PC-3 (cell line): ENCODE results near the gene CSAD. TPM values are rescaled to one million over a fixed set of nuclear protein-coding genes. Genes with fewer than 3 reads are reported as not detected.

Experiments used
- ATAC-seq: fragments of 200-7000 bp; cut with Tn5 transposase; 2 replicates; pipeline ENCODE4 v1.9.1; 2020; ENCODE audit warnings: mild to moderate bottlenecking, moderate library complexity
- BruUV-seq: library from RNA; stranded (reverse); fragments of 400-500 nt; replicated peaks from 2 replicates; lab custom pipeline; 2021; lab: Mats Ljungman, UMichigan
- CTCF ChIA-PET: fragments of 300-600 bp; sonication (Branson Sonifier 250); formaldehyde crosslinking; loops from one replicate; lab custom pipeline; 2022; ENCODE audit warnings: antibody characterized with exemption; lab: Charles Lee
- POLR2A ChIA-PET: fragments of 300-600 bp; sonication (Branson Sonifier 250); formaldehyde crosslinking; loops from one replicate; lab custom pipeline; 2022; ENCODE audit warnings: antibody characterized with exemption; ENCODE audit not compliant: unreplicated experiment; lab: Charles Lee
- DNase-seq: peaks from one replicate; pipeline ENCODE4 v3.0.0-alpha.2; 2015
- H2AFZ ChIP-seq: fragments of 300-600 bp; sonication (generic); 2 replicates; pipeline ENCODE4 v1.6.0; 2016; ENCODE audit warnings: antibody characterized with exemption, low read length
- H3F3A ChIP-seq: fragments of 300-600 bp; sonication (generic); one replicate; pipeline ENCODE4 v1.6.0; 2017; ENCODE audit warnings: antibody characterized with exemption, low read length, control low read depth, mild to moderate bottlenecking; ENCODE audit not compliant: unreplicated experiment
- H3K27ac ChIP-seq: fragments of 300-600 bp; sonication (generic); 2 replicates; pipeline ENCODE4 v1.5.1; 2016; ENCODE audit warnings: mild to moderate bottlenecking, low read length
- H3K27me3 ChIP-seq: fragments of 300-600 bp; sonication (generic); 2 replicates; pipeline ENCODE4 v1.6.1; 2016; ENCODE audit warnings: low read length, mixed read lengths
- H3K36me3 ChIP-seq: fragments of 300-600 bp; sonication (generic); 2 replicates; pipeline ENCODE4 v1.6.1; 2016; ENCODE audit warnings: low read depth, mixed run types, low read length, mixed read lengths
- H3K4me1 ChIP-seq: fragments of 300-600 bp; sonication (generic); 2 replicates; pipeline ENCODE4 v1.5.1; 2016; ENCODE audit warnings: low read length; ENCODE audit not compliant: insufficient read depth
- H3K4me2 ChIP-seq: fragments of 300-600 bp; sonication (generic); 2 replicates; pipeline ENCODE4 v1.6.0; 2016; ENCODE audit warnings: low read length
- H3K4me3 ChIP-seq: fragments of 300-600 bp; sonication (generic); 2 replicates; pipeline ENCODE4 v1.5.1; 2016; ENCODE audit warnings: mild to moderate bottlenecking, low read length, mixed read lengths
- H3K79me2 ChIP-seq: fragments of 300-600 bp; sonication (generic); 2 replicates; pipeline ENCODE4 v1.6.1; 2017; ENCODE audit warnings: low read length, mixed read lengths
- H3K9ac ChIP-seq: fragments of 300-600 bp; sonication (generic); 2 replicates; pipeline ENCODE4 v1.6.0; 2016; ENCODE audit warnings: mild to moderate bottlenecking, low read length
- H3K9me2 ChIP-seq: fragments of 300-600 bp; sonication (generic); replicated peaks from 2 replicates; pipeline ENCODE4 v1.6.1; 2016; ENCODE audit warnings: mixed run types, low read length, mixed read lengths
- H3K9me3 ChIP-seq: fragments of 300-600 bp; sonication (generic); 2 replicates; pipeline ENCODE4 v1.6.1; 2016; ENCODE audit warnings: low read length, mixed read lengths
- H4K20me1 ChIP-seq: fragments of 300-600 bp; sonication (generic); 2 replicates; pipeline ENCODE4 v1.6.1; 2016; ENCODE audit warnings: low read length, mixed read lengths
- EZH2 ChIP-seq: fragments of 300-600 bp; sonication (generic); IDR thresholded peaks from one replicate; pipeline ENCODE4 v1.6.1; 2017; ENCODE audit warnings: antibody characterized with exemption, mild to moderate bottlenecking, low read length; ENCODE audit not compliant: unreplicated experiment
- EZH2phosphoT487 ChIP-seq: fragments of 300-600 bp; sonication (generic); IDR thresholded peaks from 2 replicates; pipeline ENCODE4 v1.6.1; 2018; ENCODE audit warnings: mild to moderate bottlenecking, antibody characterized with exemption, low read length, borderline replicate concordance
- intact Hi-C: fragments of 100-400 bp; cut with micrococcal nuclease; formaldehyde crosslinking; loops from 2 replicates; pipeline ENCODE4 v1.9.0; 2023
- total RNA-seq: library from RNA; depleted of rRNA; stranded (reverse); fragments of >200 nt; gene quantifications from 2 replicates; pipeline ENCODE4 v1.2.3, GENCODE V29; 2014
- TF ChIP-seq, protein P1 (sequence below): fragments of 300-600 bp; sonication (generic); conservative IDR thresholded peaks from 2 replicates; pipeline ENCODE4 v1.5.1; 2017; ENCODE audit warnings: antibody characterized with exemption, low read depth, mild to moderate bottlenecking, low read length

Gene CSAD
- total RNA-seq, 1 experiment from 2014 or later, result 21.5 TPM

DNA sequence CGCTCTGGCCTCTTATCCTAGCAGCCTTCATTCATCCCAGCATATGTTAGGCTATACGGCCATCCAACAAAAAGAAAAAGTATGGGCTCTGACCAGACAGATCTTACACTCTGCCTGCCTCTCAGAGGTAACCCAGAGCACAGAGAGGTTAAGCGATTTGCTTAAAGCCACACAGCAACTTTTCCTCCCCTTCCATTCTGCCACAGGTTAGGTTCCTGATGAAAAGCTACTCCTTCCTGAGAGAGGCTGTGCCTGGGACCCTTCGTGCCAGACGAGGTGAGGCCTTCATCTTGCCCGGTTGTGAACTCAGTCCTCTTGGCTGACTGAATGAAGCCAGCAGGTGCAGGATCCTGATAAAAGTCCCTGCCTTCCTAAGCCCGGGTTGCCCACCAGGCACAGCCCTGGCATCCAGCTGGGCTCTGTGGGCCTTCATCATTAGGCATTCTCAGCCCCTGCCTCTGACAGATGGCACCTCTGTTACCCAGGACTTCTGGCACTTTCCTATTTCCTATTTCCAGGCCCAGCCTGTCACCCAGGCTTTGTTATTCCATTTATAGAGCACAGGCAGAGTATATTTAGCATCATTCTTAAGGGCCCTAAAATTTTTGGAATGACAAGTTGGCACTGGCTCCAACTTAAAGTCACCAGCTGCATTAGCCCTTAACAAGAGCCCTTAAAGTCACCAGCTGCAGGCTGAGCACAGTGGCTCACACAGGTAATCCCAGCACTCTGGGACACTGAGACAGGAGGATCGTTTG, 64.7 kb downstream of the CSAD start:
- DNase-seq (no peak), ATAC-seq (no peak)
- no peaks in the 10 kb centered on the region for H3K4me1 ChIP-seq
- H3K9ac ChIP-seq, result no peak overlapping the region
- ChIA-PET CTCF (no interaction called here), POLR2A (no interaction called here)
- H3K4me2 ChIP-seq, result no peak overlapping the region
- H3K27me3 ChIP-seq, result no peaks in the 10 kb centered on the region
- no peaks in the 10 kb centered on the region for H3K9me2 ChIP-seq
- no peak overlapping the region for H3K27ac ChIP-seq
- H3K4me3 ChIP-seq, result no peak overlapping the region
- H3F3A ChIP-seq, result no peaks in the 10 kb centered on the region
- no peaks in the 10 kb centered on the region for H4K20me1 ChIP-seq
- H3K9me3 ChIP-seq, result no peaks in the 10 kb centered on the region
- TF ChIP-seq, protein P1, sequence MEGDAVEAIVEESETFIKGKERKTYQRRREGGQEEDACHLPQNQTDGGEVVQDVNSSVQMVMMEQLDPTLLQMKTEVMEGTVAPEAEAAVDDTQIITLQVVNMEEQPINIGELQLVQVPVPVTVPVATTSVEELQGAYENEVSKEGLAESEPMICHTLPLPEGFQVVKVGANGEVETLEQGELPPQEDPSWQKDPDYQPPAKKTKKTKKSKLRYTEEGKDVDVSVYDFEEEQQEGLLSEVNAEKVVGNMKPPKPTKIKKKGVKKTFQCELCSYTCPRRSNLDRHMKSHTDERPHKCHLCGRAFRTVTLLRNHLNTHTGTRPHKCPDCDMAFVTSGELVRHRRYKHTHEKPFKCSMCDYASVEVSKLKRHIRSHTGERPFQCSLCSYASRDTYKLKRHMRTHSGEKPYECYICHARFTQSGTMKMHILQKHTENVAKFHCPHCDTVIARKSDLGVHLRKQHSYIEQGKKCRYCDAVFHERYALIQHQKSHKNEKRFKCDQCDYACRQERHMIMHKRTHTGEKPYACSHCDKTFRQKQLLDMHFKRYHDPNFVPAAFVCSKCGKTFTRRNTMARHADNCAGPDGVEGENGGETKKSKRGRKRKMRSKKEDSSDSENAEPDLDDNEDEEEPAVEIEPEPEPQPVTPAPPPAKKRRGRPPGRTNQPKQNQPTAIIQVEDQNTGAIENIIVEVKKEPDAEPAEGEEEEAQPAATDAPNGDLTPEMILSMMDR, result no peak
- TF ChIP-seq EZH2 (no peak), EZH2phosphoT487 (no peak)
- H3K36me3 ChIP-seq, result no peaks in the 10 kb centered on the region
- no peak overlapping the region for H2AFZ ChIP-seq
- intact Hi-C loops, result no loop called here
- no TSS peak for BruUV-seq
- H3K79me2 ChIP-seq, result no peaks in the 10 kb centered on the region

GRCh38 chr12:53115112-53115890, 65.4 kb downstream of the CSAD start:
- CTCF ChIA-PET, result no interaction called here
- H2AFZ ChIP-seq, result no peak overlapping the region

More at GRCh38 chr12:53115112-53115890, 65.4 kb downstream of the CSAD start:
- Histone ChIP-seq H3F3A (no peaks in the 10 kb centered on the region), H3K36me3 (no peaks in the 10 kb centered on the region), H3K4me3 (no peak overlapping the region), H3K27me3 (no peaks in the 10 kb centered on the region), H3K9me3 (no peaks in the 10 kb centered on the region), H3K4me1 (no peaks in the 10 kb centered on the region), H4K20me1 (no peaks in the 10 kb centered on the region), H3K9ac (no peak overlapping the region), H3K9me2 (no peaks in the 10 kb centered on the region), H3K4me2 (no peak overlapping the region), H3K27ac (no peak overlapping the region), H3K79me2 (no peaks in the 10 kb centered on the region)
- intact Hi-C loops, result no loop called here
- no peak for ATAC-seq
- no TSS peak for BruUV-seq
- no peak for DNase-seq
- TF ChIP-seq, protein P1, result no peak
- TF ChIP-seq EZH2 (no peak), EZH2phosphoT487 (no peak)
- POLR2A ChIA-PET, result no interaction called here
